Omental fat pad (tissue), 4 donors: Measurements from ENCODE around the gene PIK3CB. TPM values are rescaled to one million over a fixed set of nuclear protein-coding genes. Genes with fewer than 3 reads are reported as not detected.

ENCODE experiments used
- ATAC-seq: fragments of 150-250 bp; one replicate; pipeline ENCODE4 v1.9.1; 2016; ENCODE audit warnings: mild to moderate bottlenecking, moderate library complexity; ENCODE audit not compliant: low FRiP score
- DNase-seq: peaks from one replicate; pipeline ENCODE4 v3.0.0-alpha.2; 2019; ENCODE audit warnings: low spot score
- total RNA-seq, 4 donors: library from RNA; depleted of rRNA; stranded (reverse); fragments of >200 nt; gene quantifications; one replicate each; pipeline ENCODE4 v1.1.0, GENCODE V29; 2016
- TF ChIP-seq, protein P1 (sequence below), 3 donors: fragments of 450-650 bp; IDR thresholded peaks; one replicate each; pipeline ENCODE4 v1.5.1; 2016 to 2017; ENCODE audit warnings: antibody characterized with exemption in 3 of 3, mild to moderate bottlenecking in 3 of 3, moderate library complexity in 2 of 3

PIK3CB gene
- total RNA-seq, 4 donors from 2014 or later = 20.6 to 42.8 (median 22.4) TPM

DNA sequence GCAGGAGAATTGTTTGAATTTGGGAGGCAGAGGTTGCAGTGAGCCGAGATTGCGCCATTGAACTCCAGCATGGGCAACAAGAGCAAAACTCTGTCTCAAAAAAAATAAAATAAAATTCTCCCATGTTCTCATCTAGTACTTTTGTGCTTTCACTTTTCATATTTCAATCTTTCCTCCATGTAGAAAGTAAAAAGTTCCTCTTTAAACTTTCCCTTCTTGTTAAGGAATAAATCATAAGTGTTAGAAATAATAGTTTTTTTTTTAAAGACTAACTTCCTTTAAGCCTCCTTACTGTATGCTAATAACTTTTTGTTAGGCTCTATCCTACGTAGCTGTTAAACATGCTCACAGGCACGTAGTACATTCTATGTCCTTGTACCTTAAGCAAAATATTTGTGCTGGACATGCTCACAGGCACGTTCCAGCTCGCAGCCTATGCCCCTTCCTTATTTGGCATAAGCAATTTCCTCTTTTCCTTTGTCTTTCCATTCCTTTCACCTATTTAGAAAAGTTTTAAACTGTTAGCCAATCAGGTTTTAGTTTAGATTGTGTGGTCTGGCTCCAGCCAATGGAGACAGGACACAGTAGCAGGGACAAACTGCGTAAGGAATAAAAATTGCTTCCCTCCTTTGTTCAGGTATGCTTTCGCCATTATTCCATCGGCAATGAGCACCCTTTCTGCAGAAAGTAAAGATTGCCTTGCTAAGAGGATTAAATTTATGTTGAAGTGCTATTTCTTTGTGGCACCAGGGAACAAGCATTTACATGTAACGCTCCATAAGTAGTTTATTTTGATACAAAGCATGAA is 38.9 kb upstream of the PIK3CB start:
- ATAC-seq = no peak
- TF ChIP-seq, protein P1, sequence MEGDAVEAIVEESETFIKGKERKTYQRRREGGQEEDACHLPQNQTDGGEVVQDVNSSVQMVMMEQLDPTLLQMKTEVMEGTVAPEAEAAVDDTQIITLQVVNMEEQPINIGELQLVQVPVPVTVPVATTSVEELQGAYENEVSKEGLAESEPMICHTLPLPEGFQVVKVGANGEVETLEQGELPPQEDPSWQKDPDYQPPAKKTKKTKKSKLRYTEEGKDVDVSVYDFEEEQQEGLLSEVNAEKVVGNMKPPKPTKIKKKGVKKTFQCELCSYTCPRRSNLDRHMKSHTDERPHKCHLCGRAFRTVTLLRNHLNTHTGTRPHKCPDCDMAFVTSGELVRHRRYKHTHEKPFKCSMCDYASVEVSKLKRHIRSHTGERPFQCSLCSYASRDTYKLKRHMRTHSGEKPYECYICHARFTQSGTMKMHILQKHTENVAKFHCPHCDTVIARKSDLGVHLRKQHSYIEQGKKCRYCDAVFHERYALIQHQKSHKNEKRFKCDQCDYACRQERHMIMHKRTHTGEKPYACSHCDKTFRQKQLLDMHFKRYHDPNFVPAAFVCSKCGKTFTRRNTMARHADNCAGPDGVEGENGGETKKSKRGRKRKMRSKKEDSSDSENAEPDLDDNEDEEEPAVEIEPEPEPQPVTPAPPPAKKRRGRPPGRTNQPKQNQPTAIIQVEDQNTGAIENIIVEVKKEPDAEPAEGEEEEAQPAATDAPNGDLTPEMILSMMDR (IDR thresholded peaks at IDR 0.05) = no peak
- no peak for DNase-seq

DNA sequence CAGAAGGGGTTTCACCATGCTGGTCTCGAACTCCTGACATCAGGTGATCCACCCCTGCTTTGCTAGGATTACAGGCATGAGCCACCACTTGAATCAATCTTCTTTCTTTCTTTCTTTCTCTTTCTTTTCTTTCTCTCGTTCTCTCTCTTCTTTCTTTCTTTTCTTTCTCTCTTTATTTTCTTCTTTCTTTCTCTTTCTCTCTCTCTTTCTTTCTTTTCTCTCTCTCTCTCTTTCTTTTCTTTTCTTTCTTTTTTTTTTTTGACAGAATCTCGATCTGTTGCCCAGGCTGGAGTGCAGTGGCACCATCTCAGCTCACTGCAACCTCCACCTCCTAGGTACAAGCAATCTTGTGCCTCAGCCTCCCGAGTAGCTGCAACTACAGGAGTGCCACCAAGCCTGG is 37.9 kb upstream of the PIK3CB start:
- ATAC-seq (no peak), DNase-seq (no peak)
- TF ChIP-seq, protein P1 (IDR thresholded peaks at IDR 0.05) = no peak

DNA sequence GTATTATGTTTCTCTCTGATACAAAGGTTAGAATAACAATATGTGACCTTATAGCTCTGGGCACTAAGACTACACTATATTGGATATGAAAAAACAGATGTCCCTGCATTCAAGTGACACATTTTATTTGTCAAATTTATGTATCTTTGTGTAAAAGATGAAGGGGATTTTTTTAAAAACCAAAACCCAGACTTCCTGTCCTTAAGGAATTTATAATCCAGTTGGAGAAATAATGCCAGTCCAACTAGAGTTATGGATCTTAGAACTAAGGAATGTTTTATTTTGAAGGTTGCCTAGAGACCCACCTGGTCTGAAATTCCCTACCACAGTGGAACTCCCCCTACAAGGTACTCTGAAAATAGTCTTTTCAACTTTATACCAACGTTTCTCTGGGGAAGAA is 33.3 kb upstream of the PIK3CB start:
- TF ChIP-seq, protein P1 (IDR thresholded peaks at IDR 0.05) = no peak
- DNase-seq (no peak), ATAC-seq (no peak)

DNA sequence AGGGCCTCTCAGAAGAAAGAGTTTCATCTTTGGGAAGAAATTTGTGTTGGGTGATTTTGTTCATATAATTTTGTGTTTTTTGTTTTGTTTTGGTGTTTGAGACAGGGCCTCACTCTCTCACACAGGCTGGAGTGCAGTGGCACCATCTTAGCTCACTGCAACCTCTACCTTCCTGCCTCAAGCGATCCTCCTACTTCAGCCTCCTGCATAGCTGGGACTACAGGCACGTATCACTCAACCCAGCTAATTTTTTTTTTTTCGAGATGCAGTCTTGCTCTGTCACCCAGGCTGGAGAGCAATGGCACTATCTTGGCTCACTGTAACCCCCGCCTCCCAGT is 29.0 kb upstream of the PIK3CB start:
- DNase-seq = no peak
- no peak for ATAC-seq
- TF ChIP-seq, protein P1 (IDR thresholded peaks at IDR 0.05) = no peak

DNA sequence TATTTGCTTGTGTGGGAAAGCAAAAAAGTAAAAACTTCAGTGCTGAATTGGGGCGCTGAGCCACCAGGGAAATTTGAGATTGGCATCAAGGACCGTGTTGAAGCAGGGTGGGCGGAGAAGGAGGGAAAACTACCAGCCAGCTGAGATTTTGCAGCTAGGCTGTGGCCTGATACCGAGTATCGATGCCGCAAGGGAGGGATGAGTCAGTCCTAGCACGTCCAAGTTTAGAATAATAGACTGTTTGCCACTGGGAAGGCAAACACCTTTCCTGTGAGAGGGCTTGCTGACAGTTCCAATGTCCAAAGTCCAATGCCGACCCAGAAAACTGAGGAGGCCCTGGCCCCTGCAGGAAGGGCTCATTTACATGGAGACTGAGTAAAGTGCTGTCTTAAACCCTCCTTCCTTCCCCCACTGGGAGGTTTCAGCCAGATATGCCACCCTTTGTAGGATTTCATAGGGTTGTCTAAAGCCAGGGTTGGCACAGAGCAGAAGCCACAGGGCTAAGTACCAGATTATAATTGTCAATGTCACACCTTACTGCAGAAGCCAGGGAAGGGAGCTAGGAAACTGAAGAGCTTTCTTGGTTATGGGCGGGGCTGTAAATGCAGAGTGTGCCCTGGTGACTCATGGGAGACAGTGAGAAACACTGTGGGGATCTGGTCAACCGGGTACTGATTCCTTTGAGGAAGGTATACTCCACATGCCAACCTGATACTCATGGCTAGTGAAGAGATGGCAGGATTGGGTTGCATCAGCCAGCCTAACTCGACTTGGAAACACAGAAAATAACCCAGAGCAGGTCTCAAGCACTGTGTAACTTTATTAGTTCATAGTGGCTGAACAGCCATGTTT is 28.4 kb upstream of the PIK3CB start:
- ATAC-seq = peak; percentile 95

DNA sequence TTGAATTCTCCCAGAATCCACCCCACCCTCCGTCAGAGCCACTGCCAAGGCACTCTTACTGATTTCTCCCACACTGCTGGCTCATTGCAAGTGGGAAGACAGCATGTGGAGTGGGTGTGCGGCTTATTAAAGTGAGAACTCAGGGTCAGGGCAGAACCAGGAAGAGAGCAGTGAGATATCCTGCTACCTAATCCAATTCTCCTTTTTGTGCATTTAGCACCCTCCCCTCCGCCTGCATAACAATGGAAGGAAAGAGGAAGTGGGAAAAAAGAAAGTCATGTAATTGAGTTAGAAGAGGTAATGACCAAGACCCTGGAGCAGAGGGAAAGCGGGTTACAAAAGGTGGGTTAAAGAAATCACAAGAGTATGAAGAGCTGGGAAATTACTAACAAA is 27.8 kb upstream of the PIK3CB start:
- TF ChIP-seq, protein P1 (IDR thresholded peaks at IDR 0.05) = no peak
- no peak for DNase-seq
- ATAC-seq = peak; percentile 75

More for the DNA sequence above, 28.4 kb upstream of the PIK3CB start:
- TF ChIP-seq, protein P1 (IDR thresholded peaks at IDR 0.05) = no peak
- DNase-seq = no peak
